GM18508 (cell line): ENCODE results near the gene VSX1.

ENCODE experiments used
- ATAC-seq: cut with Tn5 transposase; IDR thresholded peaks from one replicate; pipeline ENCODE4 v1.9.1; 2021; ENCODE audit warnings: moderate number of reproducible peaks; ENCODE audit not compliant: insufficient read depth, unreplicated experiment

Gene VSX1

DNA sequence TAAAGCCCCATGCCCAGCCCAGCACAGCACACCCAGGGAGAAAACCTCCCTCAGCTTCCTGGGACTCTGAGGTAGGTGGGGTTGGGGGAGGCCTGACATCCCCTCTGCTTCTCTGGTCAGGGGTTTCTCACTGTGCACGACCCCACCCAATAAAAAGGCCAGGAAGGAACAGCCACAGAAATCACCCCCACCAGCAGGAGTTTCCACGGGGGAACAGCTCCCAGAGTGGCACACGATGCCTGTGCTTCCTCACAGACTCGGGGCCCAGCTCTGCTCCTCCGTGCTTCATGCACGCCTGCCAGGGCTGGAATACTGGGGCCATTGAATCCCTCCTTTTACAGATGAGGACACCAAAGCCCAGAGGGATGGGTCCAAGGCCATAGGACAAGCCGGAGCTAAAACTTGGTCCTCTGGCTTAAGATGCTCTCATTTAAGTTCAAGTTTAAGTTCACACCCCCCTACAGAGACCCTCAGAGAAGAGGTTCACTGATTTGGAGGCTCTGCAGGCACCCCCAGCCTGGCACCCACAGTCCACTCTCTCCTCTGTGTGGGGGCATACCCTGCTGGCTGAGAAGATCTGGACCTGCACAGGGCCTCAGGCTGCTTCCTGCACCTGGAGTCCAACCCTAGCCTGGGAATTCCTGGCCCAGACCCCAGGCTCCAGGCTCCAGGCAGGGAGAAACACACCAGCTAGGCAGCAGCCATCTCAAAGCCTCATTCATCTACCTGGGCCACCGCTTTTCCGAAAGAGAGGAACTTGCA, 38.3 kb downstream of the VSX1 start:
- no peak for ATAC-seq

DNA sequence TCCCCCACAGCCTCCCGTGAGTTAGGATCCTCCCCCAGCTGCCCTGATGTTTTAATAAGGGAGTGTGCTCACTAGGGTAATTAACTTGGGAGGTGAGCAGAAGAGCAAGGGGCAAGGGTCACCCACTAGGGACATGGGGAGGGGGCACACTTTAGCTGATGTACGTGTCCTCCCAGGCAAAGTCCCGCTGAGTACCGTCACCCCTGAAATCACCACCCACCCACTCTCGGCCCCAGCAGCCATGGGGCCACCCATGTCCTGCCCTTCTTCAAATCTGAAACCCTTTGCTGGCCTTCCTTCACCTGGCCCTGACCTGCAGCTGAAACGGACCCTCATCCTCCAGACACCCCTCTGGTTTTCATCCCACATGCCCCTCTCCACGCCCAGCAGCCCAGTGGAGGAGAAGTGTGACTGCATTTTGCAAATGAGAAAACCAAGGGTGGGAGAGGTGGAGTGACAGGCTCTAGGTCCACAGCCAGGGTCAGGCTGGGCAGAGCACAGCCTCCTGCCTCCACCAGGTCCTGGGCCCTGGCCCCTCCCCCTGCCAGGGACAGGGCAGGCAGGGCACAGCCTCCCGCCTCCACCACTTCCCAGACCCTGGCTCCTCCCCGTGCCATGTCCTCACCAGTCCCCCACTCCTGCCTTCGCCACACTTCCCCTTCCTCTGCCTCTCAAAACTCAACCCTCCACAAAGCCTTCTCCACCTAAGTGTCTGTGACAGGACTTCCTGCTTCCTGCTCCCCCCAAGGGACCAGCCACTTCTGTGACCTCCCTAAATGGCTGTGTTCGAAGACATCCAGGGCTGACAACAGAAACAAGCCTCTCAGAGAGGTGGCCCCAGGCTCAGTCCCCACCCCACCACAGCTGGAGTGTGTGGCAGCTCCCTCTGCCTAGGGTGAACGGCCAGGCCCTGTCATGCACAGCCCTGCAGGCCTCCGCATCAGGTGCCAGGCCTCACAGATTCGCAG, 39.1 kb downstream of the VSX1 start:
- ATAC-seq: peak; percentile 61

DNA sequence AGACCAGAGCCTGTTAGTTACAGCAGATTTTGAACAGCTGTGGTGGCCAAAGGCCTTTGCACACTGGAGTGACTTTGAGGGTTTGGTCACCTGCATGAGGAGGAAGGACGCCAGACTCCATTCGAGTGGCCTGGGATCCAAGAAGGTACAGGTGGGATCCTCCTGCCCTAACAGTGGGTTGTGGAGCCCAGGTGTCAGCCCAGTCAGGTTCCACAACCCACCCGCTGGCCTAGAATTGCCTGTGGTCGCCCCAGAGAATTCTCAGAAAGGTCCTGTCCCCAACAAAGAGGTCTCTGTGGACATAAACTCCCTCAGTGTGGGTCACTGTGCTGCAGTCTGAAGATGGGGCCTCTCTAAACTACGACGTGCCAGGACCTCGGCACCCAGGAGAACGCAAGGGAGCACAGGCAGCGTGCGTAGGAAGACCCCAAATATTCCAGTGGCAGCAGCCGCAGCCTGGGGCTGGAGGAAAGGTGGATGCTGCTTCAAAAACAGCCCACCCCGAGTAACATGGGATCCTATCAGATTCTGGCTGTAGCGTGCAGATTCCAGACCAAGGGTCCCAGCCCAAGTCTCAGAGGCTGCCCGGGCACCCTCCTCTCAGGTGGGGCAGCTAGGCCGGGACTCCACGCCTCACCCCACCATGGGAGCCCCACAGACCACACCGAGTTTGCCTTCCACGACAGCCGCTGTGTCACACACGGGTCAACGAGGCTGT, 40.0 kb downstream of the VSX1 start:
- ATAC-seq: no peak

DNA sequence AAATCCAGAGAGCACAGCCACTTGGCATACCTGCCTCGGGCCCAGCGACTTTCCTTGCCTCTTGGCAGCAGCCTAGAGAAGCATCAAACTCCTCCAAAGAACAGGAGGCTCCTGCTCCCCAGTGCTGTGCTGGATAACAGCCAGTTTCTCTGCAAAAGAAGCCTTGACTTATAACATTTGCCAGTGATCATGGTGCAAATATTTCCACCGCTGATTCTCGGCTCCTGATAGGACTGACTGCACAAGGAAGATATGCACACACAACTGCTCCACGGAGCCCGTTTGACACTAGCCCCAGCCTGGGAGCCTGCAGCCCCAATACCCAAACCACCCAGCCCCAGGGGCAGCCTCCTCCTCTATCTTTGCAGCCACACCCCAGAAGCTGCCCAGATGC, 41.5 kb downstream of the VSX1 start:
- ATAC-seq: no peak

DNA sequence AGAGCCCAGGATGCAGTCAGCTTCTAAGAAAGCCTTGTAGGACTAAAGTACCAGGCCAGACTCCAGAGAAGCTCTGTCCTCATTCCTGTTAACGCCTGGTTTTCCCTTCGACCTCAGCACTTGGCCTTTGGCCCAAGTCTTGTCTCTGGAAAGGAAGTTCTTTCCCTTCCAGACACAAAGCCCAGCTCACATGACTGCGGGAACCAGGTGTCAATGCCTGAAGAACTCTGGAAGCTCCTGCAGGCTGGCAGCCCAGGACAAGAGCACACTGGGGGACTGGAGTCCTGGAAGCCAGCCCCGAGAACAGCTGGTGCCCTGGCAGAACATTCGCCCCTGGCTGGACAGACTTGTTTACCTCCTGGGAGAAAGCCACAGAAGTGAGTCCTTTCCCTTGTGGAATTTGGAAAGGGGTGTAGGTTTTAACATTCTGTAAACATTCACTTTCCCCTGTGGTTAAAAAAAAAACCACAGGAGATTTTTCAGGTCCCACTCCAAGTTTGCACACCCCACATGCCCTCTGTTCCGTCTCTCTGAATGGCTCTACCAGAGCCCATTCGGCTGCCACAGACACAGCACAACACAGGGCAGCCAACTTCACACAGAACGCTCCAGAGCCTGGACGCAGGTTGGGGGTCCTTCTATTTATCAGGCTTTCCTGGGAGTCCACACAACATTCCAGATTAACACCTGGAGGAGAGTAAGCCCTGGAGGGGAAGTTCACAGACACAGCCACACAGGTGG, 42.1 kb downstream of the VSX1 start:
- ATAC-seq: no peak

DNA sequence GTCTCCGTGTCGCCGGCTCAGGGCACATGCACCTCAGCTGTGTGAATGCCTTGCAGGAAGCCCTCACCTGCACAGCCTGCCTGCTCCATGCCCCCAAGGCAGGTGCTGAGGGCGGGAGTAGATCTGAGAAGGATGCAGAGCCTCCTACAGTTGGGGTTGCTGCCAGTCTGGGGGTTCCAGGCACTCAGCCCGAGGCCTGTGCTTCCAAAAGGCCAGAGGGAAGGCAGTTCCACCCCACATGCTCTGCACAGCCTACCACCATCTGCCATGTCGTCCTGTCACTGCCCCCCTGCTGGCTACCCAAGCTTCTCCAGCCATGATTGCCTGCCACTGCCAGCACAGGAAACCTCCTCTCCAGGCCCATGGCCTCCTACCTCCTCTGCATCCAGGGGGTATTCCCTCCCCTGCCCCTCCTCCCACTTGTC, 43.3 kb downstream of the VSX1 start:
- no peak for ATAC-seq

DNA sequence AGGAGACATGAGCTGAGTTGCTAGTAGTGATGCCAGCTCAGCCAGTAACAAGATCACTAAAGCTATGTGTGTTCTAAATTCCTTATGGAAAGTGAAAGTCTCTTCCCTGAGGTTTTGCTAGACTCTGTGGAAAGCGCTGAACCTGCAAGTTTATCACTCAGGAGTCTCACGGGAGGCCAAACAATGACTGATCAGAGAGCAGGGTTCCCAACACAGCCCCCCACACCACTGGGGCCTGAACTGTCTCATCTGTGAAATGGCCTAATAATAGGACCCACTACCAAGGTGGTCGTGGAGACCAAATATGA, 43.9 kb downstream of the VSX1 start:
- no peak for ATAC-seq

DNA sequence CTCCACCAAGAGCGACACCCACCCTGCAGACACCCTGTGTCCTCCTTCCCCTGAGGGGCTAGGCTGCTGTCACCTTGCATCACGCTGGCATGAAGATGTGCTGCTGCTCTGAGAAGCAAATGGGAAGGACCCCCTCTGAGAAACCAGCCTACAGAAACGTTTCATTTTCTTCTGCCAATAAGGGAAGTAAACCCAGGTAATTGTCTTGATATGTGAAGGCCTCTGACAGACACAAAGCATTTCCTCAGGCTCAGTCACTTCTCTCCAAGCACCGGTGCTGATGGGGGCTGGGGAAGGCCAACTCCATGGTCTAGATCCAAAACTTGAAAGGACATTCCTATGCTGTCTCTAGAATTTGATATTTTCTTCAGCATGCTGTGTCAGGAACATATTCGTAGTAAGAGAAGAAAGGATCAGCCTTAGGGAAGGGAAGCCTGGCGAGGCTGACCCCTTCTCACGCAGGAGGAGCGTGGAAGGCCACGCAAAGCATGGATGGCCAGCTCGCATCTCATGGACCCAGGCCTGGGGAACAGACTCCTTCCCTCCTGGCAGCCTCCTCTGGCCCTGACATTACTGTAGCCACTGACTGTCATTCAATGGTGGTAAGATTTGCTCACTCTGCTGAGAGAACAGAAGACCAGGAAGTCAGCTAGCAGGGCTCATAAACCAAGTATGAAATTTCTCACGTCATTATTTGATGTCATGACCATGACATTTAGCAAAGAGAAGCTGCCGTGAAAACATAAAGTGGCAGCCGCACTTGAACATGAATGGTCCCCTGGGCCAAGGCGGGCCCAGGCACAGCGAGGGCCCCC, 44.4 kb downstream of the VSX1 start:
- ATAC-seq: no peak

DNA sequence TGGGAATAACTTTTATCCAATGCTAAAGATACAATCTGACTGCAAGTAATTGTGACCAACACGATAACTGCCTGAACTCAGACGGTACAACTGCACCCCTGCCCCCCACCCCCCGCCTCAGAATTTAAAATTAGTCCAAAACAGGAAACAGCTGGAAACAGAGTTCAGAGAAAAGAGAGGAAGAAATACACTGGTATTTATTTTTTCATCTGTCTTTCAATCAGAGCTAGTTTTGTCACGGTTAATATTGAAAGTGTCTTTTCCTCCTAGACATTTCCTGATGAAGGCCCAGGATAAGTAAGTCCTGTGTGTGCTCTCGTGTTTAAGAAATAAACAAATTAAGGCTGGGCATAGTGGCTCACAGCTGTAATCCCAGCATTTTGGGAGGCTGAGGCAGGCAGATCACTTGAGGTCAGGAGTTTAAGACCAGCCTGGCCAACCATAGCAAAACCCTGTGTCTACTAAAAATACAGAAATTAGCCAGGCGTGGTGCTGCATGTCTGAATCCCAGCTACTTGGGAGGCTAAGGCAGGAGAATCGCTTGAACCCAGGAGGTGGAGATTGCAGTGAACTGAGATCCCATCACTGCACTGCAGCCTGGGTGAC, 45.5 kb downstream of the VSX1 start:
- no peak for ATAC-seq

DNA sequence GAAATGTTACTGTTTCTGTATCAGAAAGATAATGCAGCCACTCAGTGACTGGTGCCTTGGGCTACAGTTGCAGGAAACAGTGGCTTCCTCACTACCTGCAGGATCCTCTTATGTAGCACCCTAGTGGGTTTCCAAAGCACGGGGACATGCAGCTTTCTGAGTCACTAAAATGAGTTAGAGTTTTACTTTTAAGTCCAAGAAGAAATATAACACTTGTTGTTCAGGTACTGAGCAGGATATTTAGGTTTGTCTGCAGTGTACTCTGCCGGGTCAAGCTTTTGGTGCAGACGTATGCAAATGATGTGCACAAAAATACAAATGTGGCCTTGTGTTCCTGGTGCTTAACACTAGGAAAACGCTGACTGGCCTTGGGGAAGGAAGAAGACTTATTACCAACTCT, 46.0 kb downstream of the VSX1 start:
- ATAC-seq: no peak

DNA sequence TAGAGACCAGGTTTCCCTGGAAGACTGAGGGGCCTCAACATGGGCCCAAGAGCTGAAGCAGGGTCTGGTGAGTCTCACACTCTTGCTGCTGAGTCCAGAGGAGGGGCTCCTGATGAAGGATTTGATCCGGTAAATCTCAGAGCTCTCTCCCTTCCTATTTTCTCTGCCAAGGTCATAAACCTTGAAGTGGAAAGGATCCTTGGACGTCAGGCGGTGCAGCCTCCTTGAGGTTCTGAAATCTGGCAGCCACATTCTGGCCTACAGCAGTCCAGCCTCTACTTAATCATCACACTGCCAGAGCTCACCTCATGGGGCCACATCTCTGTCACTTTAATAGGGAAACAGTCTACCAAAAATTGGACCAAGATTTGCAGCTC, 48.0 kb downstream of the VSX1 start:
- no peak for ATAC-seq

DNA sequence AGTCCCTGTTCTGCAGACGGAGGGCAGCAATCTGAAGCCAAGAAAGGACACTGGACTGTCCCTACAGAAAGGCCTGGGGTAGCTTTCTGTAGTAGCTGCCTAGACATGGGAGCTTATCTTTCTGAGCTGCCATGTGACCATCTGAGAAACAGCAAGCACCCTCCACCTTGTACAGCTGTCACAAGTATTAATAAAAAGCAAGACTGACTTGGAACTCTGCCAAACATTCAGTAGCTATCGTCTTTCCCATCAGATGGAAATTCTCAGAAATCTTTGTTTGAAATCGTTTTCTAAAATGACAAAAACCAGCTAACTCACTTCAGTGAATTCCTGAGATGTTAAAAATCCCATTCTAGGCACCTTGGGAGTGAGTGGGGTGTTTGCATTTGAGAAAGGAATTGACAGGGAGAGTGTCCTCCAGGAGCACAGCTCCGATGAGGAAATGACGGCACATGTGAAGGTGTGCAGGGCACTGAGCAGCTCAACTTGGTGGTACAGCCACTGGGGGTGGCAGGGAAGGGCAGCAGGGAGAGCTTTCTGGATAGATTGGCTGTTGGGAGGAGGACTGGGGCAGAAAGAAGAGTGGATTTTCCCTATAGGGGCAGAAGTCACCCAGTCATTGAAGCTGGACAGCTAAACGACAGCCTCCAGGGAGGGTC, 48.5 kb downstream of the VSX1 start:
- ATAC-seq: no peak

DNA sequence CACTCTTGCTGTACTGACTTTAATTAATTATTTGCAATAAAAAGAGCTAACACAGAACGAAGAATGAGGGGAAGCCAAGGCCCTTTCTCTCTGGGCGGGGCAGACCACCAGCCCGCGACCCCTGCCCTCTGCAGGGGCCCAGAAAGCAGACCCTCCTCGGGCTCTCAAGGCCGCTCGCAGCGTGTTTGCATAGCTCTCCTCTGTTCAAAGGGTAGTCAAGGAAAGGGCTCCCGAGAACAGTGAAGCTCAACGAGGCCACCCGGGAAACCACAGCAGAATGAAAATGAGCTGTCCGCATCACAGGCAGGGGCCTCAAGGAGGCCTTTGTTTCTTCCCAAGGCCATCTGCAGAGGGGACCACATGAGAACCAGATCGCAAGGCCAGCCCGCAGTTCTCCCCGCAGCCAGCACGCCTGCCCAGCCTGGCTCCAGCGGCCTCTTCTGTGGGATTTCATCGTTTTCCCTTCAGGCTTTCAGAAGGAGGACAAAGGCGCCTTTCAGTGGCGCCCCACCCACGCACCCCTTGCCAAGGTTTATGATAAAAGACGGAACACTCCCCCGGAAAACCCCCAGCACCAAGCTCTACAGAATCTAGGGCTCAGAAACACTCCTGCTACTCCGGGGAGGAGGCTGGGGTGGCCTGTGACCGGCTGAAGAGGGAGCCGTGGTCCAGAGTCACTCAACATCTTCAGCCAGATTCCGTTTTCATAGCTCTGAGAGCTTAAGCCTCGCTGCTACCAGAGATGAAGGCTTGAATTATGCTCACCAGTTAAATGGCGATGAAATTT, 49.3 kb downstream of the VSX1 start:
- ATAC-seq: no peak

DNA sequence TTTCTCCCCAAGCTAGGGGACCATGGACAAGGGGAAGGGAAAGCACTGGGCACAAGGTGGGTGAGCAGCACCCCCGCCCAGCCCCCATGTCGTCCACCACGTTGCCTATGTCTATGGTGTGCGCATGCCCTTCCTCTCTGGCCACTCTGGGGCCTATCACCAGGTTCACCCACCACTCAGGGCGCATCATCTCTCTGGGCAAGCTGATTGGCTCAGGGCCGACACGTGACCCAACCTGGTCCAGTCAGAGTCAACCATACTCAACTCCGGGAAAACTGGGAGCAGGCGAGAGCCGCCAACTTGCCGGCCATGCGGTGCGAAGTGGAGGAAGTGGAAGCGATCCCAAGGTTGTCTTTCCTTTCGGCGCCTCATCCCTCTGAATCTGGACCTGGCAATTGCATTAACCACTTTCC, 49.9 kb downstream of the VSX1 start:
- no peak for ATAC-seq

DNA sequence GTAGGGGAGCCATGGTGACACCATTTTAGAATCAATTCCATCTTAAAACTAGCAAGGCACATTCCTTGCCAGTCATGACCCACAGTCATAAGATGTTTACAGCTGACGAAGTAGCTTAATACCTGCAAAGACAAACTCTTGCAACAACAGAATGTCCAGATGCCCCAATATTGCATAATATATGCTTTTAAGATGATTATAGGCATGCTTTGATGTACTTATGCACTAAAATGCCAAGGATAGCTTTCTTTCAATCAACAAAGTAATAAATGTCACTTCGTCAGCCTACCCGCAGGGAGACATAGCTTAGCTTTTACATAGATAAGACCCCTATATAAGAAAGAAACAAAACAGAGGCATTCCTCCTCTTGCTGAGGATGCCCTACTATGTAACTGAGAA, 50.7 kb downstream of the VSX1 start:
- no peak for ATAC-seq

DNA sequence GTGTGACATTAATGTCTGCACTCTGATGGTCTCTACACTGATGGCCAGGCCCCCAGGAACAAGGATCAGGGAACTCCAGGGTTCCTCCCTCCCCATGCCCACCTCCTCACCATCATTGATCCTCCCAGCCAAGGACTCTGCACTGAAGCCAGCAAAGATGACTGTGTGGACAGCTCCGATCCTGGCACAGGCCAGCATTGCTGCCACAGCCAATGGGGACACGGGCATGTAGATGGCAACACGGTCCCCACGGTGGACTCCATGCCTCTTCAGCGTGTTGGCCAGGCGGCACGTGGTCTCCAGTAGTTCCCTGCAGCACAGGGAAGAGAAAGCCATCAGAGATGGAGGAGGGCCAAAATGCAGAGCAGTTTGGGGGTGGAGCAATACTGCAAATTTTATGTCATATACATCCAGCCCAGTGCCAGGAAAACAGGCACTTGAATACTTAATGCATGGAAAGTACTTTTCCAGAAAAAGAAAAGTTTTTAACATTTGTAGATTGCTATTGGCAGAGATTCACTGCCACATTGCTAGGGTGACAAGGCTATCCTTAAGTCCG, 51.2 kb downstream of the VSX1 start:
- no peak for ATAC-seq

DNA sequence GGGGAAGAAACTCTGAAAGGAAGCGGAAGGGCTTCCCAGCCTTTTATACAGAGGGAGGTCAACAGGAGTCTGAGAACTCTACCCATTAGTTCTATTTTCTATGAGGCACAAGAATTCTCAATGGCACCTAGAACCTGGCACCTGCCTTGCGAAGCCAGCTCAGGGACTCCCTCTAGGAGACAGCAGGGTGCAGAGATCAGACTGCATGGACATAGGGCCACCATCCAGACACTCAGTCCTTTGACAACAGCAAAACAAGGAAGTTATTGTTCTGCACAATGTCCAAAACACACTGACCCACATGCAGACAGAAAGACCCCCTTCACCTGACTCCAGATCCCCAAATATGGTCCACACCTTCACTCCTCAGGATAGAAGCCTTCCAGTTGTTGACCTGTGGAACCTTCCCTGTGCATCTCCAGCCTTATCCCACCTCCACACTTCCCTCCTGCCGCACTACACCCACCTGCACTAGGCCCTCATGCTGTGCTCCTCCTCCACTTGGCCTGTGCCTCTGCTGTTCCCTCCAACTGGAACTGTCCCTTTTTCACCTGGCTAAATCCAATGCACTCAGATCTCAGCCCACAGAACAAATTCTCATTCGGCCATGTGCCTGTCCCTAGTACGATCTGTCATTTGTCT, 51.8 kb downstream of the VSX1 start:
- no peak for ATAC-seq
